Neural cell (in vitro differentiated cells): Measurements from ENCODE around the gene ZNF766. TPM values are rescaled to one million over a fixed set of nuclear protein-coding genes. Genes with fewer than 3 reads are reported as not detected.
"Not testable (repeated sequence)": the region's sequence is repeated elsewhere in the genome, so short reads cannot be mapped to it uniquely, and the experiment has no call there.

Experiments
- H2AFZ ChIP-seq: fragments of 200-600, 300-800 bp; sonication (generic), shearing (Covaris generic); 2 replicates; pipeline ENCODE4 v1.6.0; 2014; ENCODE audit warnings: low read depth, mild to moderate bottlenecking, antibody characterized with exemption, low read length, moderate library complexity
- H3F3A ChIP-seq: fragments of 200-600 bp; shearing (Covaris generic); 2 replicates; pipeline ENCODE4 v1.6.1; 2016; ENCODE audit warnings: mild to moderate bottlenecking, moderate library complexity, mixed read lengths, antibody characterized with exemption, low read length; ENCODE audit not compliant: insufficient read depth, poor library complexity, severe bottlenecking
- H3K27ac ChIP-seq: fragments of 200-600, 300-800 bp; sonication (generic), shearing (Covaris generic); 2 replicates; pipeline ENCODE4 v1.5.1; 2014; ENCODE audit warnings: mild to moderate bottlenecking, low read length, moderate library complexity
- H3K27me3 ChIP-seq: fragments of 300-800, 200-600 bp; sonication (generic), shearing (Covaris generic); 2 replicates; pipeline ENCODE4 v1.6.0; 2014; ENCODE audit warnings: mild to moderate bottlenecking, low read depth, low read length, moderate library complexity; ENCODE audit not compliant: insufficient read depth
- H3K36me3 ChIP-seq: fragments of 300-800, 200-600 bp; sonication (generic), shearing (Covaris generic); 2 replicates; pipeline ENCODE4 v1.5.1; 2014; ENCODE audit warnings: mild to moderate bottlenecking, antibody characterized with exemption, low read length, moderate library complexity; ENCODE audit not compliant: insufficient read depth
- H3K4me2 ChIP-seq: fragments of 300-800, 200-600 bp; sonication (generic), shearing (Covaris generic); 2 replicates; pipeline ENCODE4 v1.6.0; 2014; ENCODE audit warnings: mild to moderate bottlenecking, low read length
- H3K4me3 ChIP-seq: fragments of 300-800, 200-600 bp; sonication (generic), shearing (Covaris generic); 2 replicates; pipeline ENCODE4 v1.5.1; 2014; ENCODE audit warnings: mild to moderate bottlenecking, low read length, moderate library complexity
- H3K79me2 ChIP-seq: fragments of 200-600 bp; shearing (Covaris generic); replicated peaks from 2 replicates; pipeline ENCODE4 v1.6.0; 2014; ENCODE audit warnings: mild to moderate bottlenecking, low read length, moderate library complexity; ENCODE audit not compliant: insufficient read depth
- H3K9ac ChIP-seq: fragments of 300-800, 200-600 bp; sonication (generic), shearing (Covaris generic); 2 replicates; pipeline ENCODE4 v1.6.1; 2016; ENCODE audit warnings: mild to moderate bottlenecking, low read length, mixed read lengths
- H3K9me2 ChIP-seq: fragments of 200-600 bp; shearing (Covaris generic); 2 replicates; pipeline ENCODE4 v1.6.1; 2016; ENCODE audit warnings: mild to moderate bottlenecking, low read length, mixed read lengths; ENCODE audit not compliant: insufficient read depth
- H3K9me3 ChIP-seq: fragments of 200-600, 300-800 bp; sonication (generic), shearing (Covaris generic); 2 replicates; pipeline ENCODE4 v1.6.1; 2016; ENCODE audit warnings: mild to moderate bottlenecking, mixed run types, low read length, moderate library complexity, mixed read lengths
- H4K20me1 ChIP-seq: fragments of 200-600 bp; shearing (Covaris generic); 2 replicates; pipeline ENCODE4 v1.6.1; 2016; ENCODE audit warnings: mild to moderate bottlenecking, mixed run types; ENCODE audit not compliant: insufficient read depth
- EP300 ChIP-seq: fragments of 450-650 bp; conservative IDR thresholded peaks from 2 replicates; pipeline ENCODE4 v1.6.1; 2014; ENCODE audit warnings: antibody characterized with exemption, mild to moderate bottlenecking, moderate library complexity; ENCODE audit not compliant: poor library complexity, severe bottlenecking
- EZH2 ChIP-seq: fragments of 200-600, 300-800 bp; shearing (Covaris generic), sonication (generic); IDR thresholded peaks from 2 replicates; pipeline ENCODE4 v1.6.1; 2014; ENCODE audit warnings: antibody characterized with exemption, low read length, borderline replicate concordance, mild to moderate bottlenecking; ENCODE audit not compliant: insufficient read depth, poor library complexity, severe bottlenecking
- MXI1 ChIP-seq: fragments of 450-650 bp; conservative IDR thresholded peaks from 2 replicates; pipeline ENCODE4 v1.6.1; 2014; ENCODE audit warnings: antibody characterized with exemption, mild to moderate bottlenecking; ENCODE audit not compliant: poor library complexity, severe bottlenecking
- POLR2AphosphoS5 ChIP-seq: IDR thresholded peaks from 2 replicates; pipeline ENCODE4 v1.6.1; 2012
- RAD21 ChIP-seq: fragments of 450-650 bp; conservative IDR thresholded peaks from 2 replicates; pipeline ENCODE4 v1.6.1; 2014; ENCODE audit warnings: antibody characterized with exemption, mild to moderate bottlenecking, moderate library complexity
- SMC3 ChIP-seq: fragments of 450-650 bp; conservative IDR thresholded peaks from 2 replicates; pipeline ENCODE4 v1.6.1; 2014; ENCODE audit warnings: antibody characterized with exemption, mild to moderate bottlenecking, moderate library complexity; ENCODE audit not compliant: poor library complexity
- TAF1 ChIP-seq: IDR thresholded peaks from 2 replicates; pipeline ENCODE4 v1.6.1; 2012; ENCODE audit warnings: low read depth
- polyA plus RNA-seq: library from polyadenylated mRNA; depleted of rRNA; stranded (reverse); fragments of >200 nt; gene quantifications from 2 replicates; pipeline ENCODE4 v1.2.3, GENCODE V29; 2014
- TF ChIP-seq, protein P1 (sequence below): fragments of 450-650 bp; IDR thresholded peaks from 2 replicates; pipeline ENCODE4 v1.5.1; 2014; ENCODE audit warnings: antibody characterized with exemption, mild to moderate bottlenecking, moderate library complexity; ENCODE audit not compliant: poor library complexity, severe bottlenecking
- TF ChIP-seq, protein P2 (sequence below): IDR thresholded peaks from 2 replicates; pipeline ENCODE4 v1.6.1; 2012; ENCODE audit warnings: borderline replicate concordance

The ZNF766 gene
- polyA plus RNA-seq, 1 donor from 2014 or later: 21.8 TPM

DNA sequence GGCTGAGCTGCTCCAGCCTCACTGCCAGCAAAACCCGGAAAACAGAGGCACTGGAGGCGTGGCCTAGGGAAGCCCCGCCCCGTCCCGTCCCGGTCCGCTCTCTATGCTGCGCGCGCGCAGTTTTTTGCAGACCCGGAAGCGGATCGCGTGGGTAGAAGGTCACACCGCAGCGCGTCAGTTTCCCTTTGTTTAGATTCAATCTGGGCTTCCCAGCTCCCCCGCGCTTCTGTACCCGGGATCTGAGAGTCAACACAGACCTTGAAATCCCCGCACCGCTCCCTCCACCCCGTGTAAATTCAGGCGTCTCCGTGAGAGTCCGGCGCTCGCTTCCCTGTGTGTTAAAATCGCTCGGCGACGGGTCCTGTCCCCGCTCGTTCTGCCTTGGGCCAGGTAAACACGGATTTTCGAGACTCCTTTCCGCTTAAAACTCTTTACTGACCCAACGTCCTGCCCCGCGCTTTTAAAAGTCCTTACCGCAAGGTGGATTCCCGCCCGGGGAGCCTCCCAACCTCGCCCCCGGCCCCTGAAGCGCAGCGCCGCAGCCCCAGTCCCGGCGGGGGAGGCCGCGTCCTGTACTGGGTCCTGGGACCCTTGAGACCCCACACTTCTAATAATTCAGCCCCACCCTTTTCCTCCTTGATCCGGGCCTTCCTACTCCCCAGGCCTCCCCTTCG, 66.9 kb downstream of the ZNF766 start, which contains the start of gene ZNF610:
TSS of gene ZNF610 (plus strand) at position 127 of the 674 bp plus-strand sequence. CDS start 12,930 bp downstream, outside the sequence.
- H3K36me3 ChIP-seq: no peaks in the 10 kb centered on the region
- H3K4me3 ChIP-seq: peak within 1 kb of the TSS; percentile 97
- H4K20me1 ChIP-seq: no peaks in the 10 kb centered on the region
- H3K9me3 ChIP-seq: no peaks in the 10 kb centered on the region
- TF ChIP-seq RAD21 (no peak), EP300 (peak; percentile 19), EZH2 (no peak), SMC3 (no peak), POLR2AphosphoS5 (peak; percentile 98), TAF1 (peak; percentile 84), MXI1 (peak; percentile 58)
- TF ChIP-seq, protein P1, sequence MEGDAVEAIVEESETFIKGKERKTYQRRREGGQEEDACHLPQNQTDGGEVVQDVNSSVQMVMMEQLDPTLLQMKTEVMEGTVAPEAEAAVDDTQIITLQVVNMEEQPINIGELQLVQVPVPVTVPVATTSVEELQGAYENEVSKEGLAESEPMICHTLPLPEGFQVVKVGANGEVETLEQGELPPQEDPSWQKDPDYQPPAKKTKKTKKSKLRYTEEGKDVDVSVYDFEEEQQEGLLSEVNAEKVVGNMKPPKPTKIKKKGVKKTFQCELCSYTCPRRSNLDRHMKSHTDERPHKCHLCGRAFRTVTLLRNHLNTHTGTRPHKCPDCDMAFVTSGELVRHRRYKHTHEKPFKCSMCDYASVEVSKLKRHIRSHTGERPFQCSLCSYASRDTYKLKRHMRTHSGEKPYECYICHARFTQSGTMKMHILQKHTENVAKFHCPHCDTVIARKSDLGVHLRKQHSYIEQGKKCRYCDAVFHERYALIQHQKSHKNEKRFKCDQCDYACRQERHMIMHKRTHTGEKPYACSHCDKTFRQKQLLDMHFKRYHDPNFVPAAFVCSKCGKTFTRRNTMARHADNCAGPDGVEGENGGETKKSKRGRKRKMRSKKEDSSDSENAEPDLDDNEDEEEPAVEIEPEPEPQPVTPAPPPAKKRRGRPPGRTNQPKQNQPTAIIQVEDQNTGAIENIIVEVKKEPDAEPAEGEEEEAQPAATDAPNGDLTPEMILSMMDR: no peak
- TF ChIP-seq, protein P2, sequence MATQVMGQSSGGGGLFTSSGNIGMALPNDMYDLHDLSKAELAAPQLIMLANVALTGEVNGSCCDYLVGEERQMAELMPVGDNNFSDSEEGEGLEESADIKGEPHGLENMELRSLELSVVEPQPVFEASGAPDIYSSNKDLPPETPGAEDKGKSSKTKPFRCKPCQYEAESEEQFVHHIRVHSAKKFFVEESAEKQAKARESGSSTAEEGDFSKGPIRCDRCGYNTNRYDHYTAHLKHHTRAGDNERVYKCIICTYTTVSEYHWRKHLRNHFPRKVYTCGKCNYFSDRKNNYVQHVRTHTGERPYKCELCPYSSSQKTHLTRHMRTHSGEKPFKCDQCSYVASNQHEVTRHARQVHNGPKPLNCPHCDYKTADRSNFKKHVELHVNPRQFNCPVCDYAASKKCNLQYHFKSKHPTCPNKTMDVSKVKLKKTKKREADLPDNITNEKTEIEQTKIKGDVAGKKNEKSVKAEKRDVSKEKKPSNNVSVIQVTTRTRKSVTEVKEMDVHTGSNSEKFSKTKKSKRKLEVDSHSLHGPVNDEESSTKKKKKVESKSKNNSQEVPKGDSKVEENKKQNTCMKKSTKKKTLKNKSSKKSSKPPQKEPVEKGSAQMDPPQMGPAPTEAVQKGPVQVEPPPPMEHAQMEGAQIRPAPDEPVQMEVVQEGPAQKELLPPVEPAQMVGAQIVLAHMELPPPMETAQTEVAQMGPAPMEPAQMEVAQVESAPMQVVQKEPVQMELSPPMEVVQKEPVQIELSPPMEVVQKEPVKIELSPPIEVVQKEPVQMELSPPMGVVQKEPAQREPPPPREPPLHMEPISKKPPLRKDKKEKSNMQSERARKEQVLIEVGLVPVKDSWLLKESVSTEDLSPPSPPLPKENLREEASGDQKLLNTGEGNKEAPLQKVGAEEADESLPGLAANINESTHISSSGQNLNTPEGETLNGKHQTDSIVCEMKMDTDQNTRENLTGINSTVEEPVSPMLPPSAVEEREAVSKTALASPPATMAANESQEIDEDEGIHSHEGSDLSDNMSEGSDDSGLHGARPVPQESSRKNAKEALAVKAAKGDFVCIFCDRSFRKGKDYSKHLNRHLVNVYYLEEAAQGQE: peak; percentile 60
- H3F3A ChIP-seq: no peaks in the 10 kb centered on the region
- peak within 1 kb of the TSS; percentile 99 for H3K9ac ChIP-seq
- H3K27ac ChIP-seq: peak within 1 kb of the TSS; percentile 98
- H3K79me2 ChIP-seq: peaks cover 17% of the 10 kb centered on the region
- H3K9me2 ChIP-seq: no peaks in the 10 kb centered on the region
- H2AFZ ChIP-seq: peak within 1 kb of the TSS; percentile 77
- H3K27me3 ChIP-seq: no peaks in the 10 kb centered on the region
- peak within 1 kb of the TSS; percentile 61 for H3K4me2 ChIP-seq

DNA sequence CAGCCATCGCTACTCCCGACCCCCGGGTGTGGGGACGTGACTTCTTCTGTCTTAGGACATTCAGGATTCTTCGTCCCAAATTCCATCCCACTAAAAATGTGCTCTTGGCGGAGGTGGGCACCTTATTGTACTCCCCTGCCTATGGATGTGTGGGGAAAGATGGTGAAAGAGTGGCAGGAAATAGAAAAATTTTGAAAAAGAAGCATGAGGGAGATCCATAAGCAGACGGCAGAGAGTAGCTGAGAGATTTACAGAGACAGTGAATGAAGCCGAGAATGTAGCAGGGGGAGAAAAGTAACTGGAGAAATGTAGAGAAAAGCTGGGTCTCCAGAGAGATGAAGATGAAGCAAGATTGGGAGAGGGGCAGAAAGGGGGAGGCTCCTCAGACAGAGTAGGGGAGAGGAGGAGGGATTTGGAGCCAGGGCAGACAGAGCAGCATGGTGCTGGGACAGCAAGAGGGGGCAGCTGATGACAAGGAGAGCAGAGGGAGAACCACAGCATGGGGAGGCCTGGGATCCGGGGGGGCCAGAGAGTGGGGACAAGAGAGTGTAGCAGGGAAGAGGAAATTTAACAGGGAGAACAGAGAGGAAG, 67.5 kb downstream of the ZNF766 start:
- peak overlapping the region; percentile 77 for H2AFZ ChIP-seq
- peak overlapping the region; percentile 61 for H3K4me2 ChIP-seq
- no peaks in the 10 kb centered on the region for H3K36me3 ChIP-seq
- no peaks in the 10 kb centered on the region for H3F3A ChIP-seq
- peaks cover 17% of the 10 kb centered on the region for H3K79me2 ChIP-seq
- H3K4me3 ChIP-seq: peak overlapping the region; percentile 97
- H3K9ac ChIP-seq: peak overlapping the region; percentile 99
- no peaks in the 10 kb centered on the region for H3K9me3 ChIP-seq
- H3K9me2 ChIP-seq: no peaks in the 10 kb centered on the region
- TF ChIP-seq TAF1 (no peak), MXI1 (peak; percentile 8)
- no peaks in the 10 kb centered on the region for H3K27me3 ChIP-seq
- peak overlapping the region; percentile 98 for H3K27ac ChIP-seq
- H4K20me1 ChIP-seq: no peaks in the 10 kb centered on the region

DNA sequence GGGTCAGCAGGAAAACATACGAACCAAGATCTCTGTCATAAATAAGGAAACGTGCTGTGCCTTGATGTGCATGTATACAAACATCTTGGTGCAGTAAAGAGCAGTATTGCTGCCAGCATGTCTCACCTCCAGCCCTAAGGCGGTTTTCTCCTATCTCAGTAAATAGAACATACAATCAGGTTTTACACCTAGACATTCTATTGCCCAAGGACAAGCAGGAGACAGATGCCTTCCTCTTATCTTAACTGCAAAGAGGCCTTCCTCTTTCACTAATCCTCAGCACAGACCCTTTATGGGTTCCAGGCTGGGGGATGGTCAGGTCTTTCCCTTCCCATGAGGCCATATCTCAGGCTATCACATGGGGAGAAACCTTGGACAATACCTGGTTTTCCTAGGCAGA, 69.6 kb downstream of the ZNF766 start:
- not testable (repeated sequence) for H3K9ac ChIP-seq, H3K36me3 ChIP-seq, H4K20me1 ChIP-seq, H3K27ac ChIP-seq, H3K27me3 ChIP-seq, H3K4me2 ChIP-seq, H3K9me2 ChIP-seq, H2AFZ ChIP-seq, H3K4me3 ChIP-seq, H3K9me3 ChIP-seq, H3F3A ChIP-seq
- H3K79me2 ChIP-seq: peaks cover 17% of the 10 kb centered on the region
